Fibroblast of lung (primary cell): Measurements from ENCODE around the gene CAPZA3.

Experiments
- CTCF ChIP-seq, 2 donors: IDR thresholded peaks in 1 of 2; conservative IDR thresholded peaks in 1 of 2; 1 replicate in 1 of 2; 2 replicates in 1 of 2; pipeline ENCODE4 v1.5.1; 2011 to 2012; ENCODE audit warnings: low read length in 2 of 2, control low read depth in 1 of 2, inconsistent platforms in 1 of 2, low read depth in 1 of 2, mild to moderate bottlenecking in 1 of 2
- EZH2 ChIP-seq: IDR thresholded peaks from 2 replicates; pipeline ENCODE4 v1.5.1; 2012; ENCODE audit warnings: low read length, control low read depth, mild to moderate bottlenecking; ENCODE audit errors: missing control alignments

DNA sequence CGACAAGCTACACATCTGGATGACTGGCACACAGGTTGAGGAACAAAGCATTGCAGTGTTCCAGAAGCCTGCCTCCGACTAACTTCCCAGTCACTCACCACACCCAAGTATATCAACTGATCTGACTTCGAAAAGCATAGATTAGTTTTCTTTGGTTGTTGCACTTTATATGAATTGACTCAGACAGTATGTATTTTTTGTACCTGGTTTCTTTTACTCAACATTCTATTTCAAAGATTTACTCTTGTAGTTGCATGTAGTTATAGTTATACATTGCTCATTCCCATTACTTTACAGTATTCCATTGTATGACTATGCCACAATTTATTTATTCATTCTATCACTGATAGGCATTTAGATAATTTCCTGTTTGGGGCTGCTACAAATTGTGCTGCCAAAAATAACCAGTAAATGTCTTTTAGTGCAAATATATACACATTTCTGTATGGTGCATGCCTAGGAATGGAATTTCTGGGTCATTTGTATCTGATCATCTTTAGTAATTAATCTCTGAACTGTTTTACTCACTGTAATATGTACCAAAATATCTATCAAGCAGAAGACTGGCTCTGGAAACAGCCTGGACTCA, 17.9 kb upstream of the CAPZA3 start:
- TF ChIP-seq CTCF (conservative IDR thresholded peaks at IDR 0.05 in 1 of 2, IDR thresholded peaks at IDR 0.05 in 1 of 2; ENCODE audit: low read depth in 1 of 2, low read length in 2 of 2): no peak
- TF ChIP-seq EZH2: no peak
